ENCODE data around the gene USP30. TPM values are rescaled to one million over a fixed set of nuclear protein-coding genes. Genes with fewer than 3 reads are reported as not detected.

USP30 gene
- total and polyA plus RNA-seq, 4 experiments from 2014 or later: 6.8 to 14.2 (median 11.0) TPM

DNA sequence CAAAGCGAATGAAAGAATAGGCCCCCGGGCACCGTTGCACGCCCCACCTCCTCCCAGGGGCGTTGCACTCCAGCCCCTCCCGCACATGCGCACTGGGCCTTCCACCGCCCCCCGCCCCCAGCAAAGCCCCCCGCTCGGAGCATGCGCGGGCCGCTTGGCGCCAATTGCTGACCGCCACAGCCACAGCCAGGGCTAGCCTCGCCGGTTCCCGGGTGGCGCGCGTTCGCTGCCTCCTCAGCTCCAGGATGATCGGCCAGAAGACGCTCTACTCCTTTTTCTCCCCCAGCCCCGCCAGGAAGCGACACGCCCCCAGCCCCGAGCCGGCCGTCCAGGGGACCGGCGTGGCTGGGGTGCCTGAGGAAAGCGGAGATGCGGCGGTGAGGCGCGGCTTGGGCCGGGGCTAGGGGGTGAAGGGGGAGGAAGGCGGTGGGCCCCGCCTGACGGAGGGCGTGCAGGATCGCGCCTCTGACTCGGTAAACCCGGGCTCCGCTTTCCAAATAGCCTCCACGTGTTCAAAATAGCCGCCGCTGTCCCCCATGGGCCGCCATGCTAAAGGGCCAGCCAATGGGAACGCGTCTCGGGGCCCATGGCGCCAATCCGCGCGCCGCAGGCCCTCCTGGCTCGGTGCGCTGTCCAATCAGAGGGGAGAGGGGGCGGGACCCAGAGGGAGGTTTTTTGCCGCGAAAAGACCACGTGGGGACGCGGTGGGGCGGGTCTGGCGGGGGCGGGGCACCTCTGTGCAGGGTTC lies 45.2 kb downstream of the USP30 start, which contains the start of gene UNG:
TSS of gene UNG (plus strand) at position 163 of the 748 bp plus-strand sequence. CDS start at position 246, 83 bp downstream.
- H3K36me3 Mint-ChIP-seq: peaks cover 10 to 23% of the 10 kb centered on the region in 2 donors
- CTCF ChIA-PET (ENCODE audit: partially characterized antibody): interaction anchor here (1.1 to 3.5 kb wide), 4 partner anchors 8 to 480 kb away, joined by 3 to 33 read pairs (median 4); no protein-coding TSS in a partner anchor
- H3K4me1 Mint-ChIP-seq: peaks cover 26 to 65% (median 42%) of the 10 kb centered on the region in 4 donors
- H3K27ac Mint-ChIP-seq: peak within 1 kb of the TSS; percentile 73 to 92 (median 89)
- H3K4me1 ChIP-seq (ENCODE audit: insufficient read depth, low read length): peaks cover 41% of the 10 kb centered on the region
- H3K4me3 ChIP-seq (ENCODE audit: low read length in 2 of 2): peak within 1 kb of the TSS; percentile 81 to 87
- H3K9me3 Mint-ChIP-seq: no peaks in the 10 kb centered on the region
- no peaks in the 10 kb centered on the region for H3K9me3 ChIP-seq (ENCODE audit: control insufficient read depth in 1 of 2, low read length in 2 of 2)
- H3K27ac ChIP-seq (ENCODE audit: low read depth, low read length): peak within 1 kb of the TSS; percentile 64
- intact Hi-C loops (cut with micrococcal nuclease): loop anchor here (1.0 to 10.0 kb wide), 3 partner anchors 14 to 583 kb away; partner anchors contain the start of genes FICD and SELPLG
- H3K4me3 Mint-ChIP-seq: peak within 1 kb of the TSS; percentile 84 to 93 (median 88)
- no peaks in the 10 kb centered on the region for H3K27me3 Mint-ChIP-seq
- POLR2A ChIA-PET (ENCODE audit: partially characterized antibody): interaction anchor here (0.7 to 3.9 kb wide), 5 partner anchors 43 to 1352 kb away, joined by 3 to 11 read pairs (median 6); partner anchors contain the start of genes ARPC3, ISCU, SART3 and USP30
- no peaks in the 10 kb centered on the region for H3K27me3 ChIP-seq (ENCODE audit: insufficient read depth, low read length)
- H3K36me3 ChIP-seq (ENCODE audit: insufficient read depth, low read length): peaks cover 9% of the 10 kb centered on the region
- peak; percentile 95 to 96 (median 95) for DNase-seq

DNA sequence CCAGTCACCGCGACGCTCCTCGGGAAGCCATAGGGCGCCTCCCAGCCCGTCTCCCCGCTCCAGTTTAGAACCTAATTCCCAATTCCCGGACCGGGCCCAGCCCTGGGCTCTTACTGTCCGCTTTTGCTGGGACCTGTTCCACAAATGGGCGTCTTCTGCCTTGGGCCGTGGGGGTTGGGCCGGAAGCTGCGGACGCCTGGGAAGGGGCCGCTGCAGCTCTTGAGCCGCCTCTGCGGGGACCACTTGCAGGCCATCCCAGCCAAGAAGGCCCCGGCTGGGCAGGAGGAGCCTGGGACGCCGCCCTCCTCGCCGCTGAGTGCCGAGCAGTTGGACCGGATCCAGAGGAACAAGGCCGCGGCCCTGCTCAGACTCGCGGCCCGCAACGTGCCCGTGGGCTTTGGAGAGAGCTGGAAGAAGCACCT lies 45.8 kb downstream of the USP30 start:
- peak overlapping the region; percentile 81 to 87 for H3K4me3 ChIP-seq (ENCODE audit: low read length in 2 of 2)
- peaks cover 13 to 26% of the 10 kb centered on the region in 2 donors for H3K36me3 Mint-ChIP-seq
- no peaks in the 10 kb centered on the region for H3K27me3 ChIP-seq (ENCODE audit: insufficient read depth, low read length)
- peaks cover 10% of the 10 kb centered on the region for H3K36me3 ChIP-seq (ENCODE audit: insufficient read depth, low read length)
- no peaks in the 10 kb centered on the region for H3K9me3 Mint-ChIP-seq
- no peaks in the 10 kb centered on the region for H3K27me3 Mint-ChIP-seq
- H3K9me3 ChIP-seq (ENCODE audit: control insufficient read depth in 1 of 2, low read length in 2 of 2): no peaks in the 10 kb centered on the region
- H3K4me1 ChIP-seq (ENCODE audit: insufficient read depth, low read length): peaks cover 35% of the 10 kb centered on the region
- ChIA-PET POLR2A (ENCODE audit: partially characterized antibody) (interaction anchor here (0.7 to 3.9 kb wide), 7 partner anchors 10 to 1352 kb away, joined by 3 to 11 read pairs (median 6); partner anchors contain the start of genes ARPC3, ISCU, SART3 and USP30), CTCF (ENCODE audit: partially characterized antibody) (interaction anchor here (1.2 to 3.5 kb wide), 4 partner anchors 9 to 45 kb away, joined by 3 to 33 read pairs (median 4); partner anchors contain the start of gene USP30)
- peak overlapping the region; percentile 84 to 93 (median 88) for H3K4me3 Mint-ChIP-seq
- peaks cover 25 to 59% (median 38%) of the 10 kb centered on the region in 4 donors for H3K4me1 Mint-ChIP-seq
- intact Hi-C loops (cut with micrococcal nuclease): loop anchor here (1.0 to 10.0 kb wide), 3 partner anchors 13 to 583 kb away; partner anchors contain the start of genes FICD and SELPLG
- no peak for DNase-seq
- H3K27ac Mint-ChIP-seq: peak overlapping the region; percentile 44 to 92 (median 89)
- peak overlapping the region; percentile 64 for H3K27ac ChIP-seq (ENCODE audit: low read depth, low read length)

DNA sequence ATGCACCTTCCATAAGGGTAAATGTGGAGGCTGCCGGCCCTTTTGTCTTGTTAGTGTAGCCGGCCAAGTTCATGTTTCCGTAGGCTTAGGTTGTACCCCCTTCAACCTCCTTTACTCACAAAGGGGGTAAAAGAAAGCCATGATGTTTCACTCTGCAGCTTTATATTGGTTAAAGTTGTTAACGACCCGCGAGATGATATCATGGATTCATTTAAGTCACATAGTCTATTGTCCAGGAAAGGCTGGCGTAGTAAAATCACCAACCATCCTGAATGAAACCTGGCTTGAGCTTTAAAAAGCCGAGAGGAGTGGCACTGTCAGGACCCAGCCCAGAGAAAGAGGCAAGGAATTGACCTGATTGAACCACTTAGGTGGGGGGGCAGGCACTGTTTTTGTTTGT lies 46.3 kb downstream of the USP30 start:
- no peaks in the 10 kb centered on the region for H3K27me3 ChIP-seq (ENCODE audit: insufficient read depth, low read length)
- peak overlapping the region; percentile 81 to 87 for H3K4me3 ChIP-seq (ENCODE audit: low read length in 2 of 2)
- Mint-ChIP-seq H3K27ac (peak overlapping the region; percentile 73 to 92 (median 90)), H3K4me1 (peaks cover 22 to 55% (median 34%) of the 10 kb centered on the region in 4 donors), H3K4me3 (peak overlapping the region; percentile 84 to 93 (median 88)), H3K36me3 (peaks cover 16 to 30% of the 10 kb centered on the region in 2 donors), H3K27me3 (no peaks in the 10 kb centered on the region), H3K9me3 (no peaks in the 10 kb centered on the region)
- POLR2A ChIA-PET (ENCODE audit: partially characterized antibody): interaction anchor here (0.7 to 3.9 kb wide), 10 partner anchors 10 to 1351 kb away, joined by 3 to 11 read pairs (median 6); partner anchors contain the start of genes ARPC3, ISCU, KCTD10 and SART3
- no peak for DNase-seq
- intact Hi-C loops (cut with micrococcal nuclease): loop anchor here (1.0 to 10.0 kb wide), 3 partner anchors 13 to 584 kb away; partner anchors contain the start of genes FICD and SELPLG
- CTCF ChIA-PET (ENCODE audit: partially characterized antibody): interaction anchor here (0.6 to 3.5 kb wide), 5 partner anchors 9 to 89 kb away, joined by 3 to 33 read pairs (median 4); partner anchors contain the start of gene USP30
- peak overlapping the region; percentile 64 for H3K27ac ChIP-seq (ENCODE audit: low read depth, low read length)
- no peaks in the 10 kb centered on the region for H3K9me3 ChIP-seq (ENCODE audit: control insufficient read depth in 1 of 2, low read length in 2 of 2)
- H3K36me3 ChIP-seq (ENCODE audit: insufficient read depth, low read length): peaks cover 15% of the 10 kb centered on the region
- peaks cover 32% of the 10 kb centered on the region for H3K4me1 ChIP-seq (ENCODE audit: insufficient read depth, low read length)

DNA sequence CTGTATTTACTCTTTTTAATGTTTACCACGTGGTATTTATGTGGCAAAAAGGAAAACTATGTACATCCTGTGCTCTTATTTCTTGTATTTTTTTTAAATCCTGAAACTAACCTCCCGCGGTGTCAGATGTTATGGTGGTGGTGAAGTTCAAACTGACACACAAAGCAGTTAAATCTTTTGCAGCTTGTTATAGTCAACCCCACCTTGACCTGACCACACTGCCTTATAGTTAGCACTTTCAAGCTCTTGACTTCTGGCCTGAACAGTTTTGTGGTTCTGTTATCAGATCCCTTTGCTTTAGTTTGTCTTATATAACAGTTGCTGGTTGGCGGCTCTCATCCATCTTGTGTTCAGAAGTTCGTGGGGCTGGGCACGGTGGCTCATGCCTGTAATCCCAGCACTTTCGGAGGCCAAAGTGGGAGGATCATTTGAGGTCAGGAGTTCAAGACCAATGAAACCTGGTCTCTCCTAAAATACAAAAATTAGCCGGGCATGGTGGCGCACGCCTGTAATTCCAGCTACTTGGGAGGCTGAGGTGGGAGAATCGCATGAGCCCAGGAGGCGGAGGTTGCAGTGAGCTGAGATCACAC lies 47.1 kb downstream of the USP30 start:
- POLR2A ChIA-PET (ENCODE audit: partially characterized antibody): interaction anchor here (0.8 to 3.9 kb wide), 8 partner anchors 9 to 377 kb away, joined by 3 to 11 read pairs (median 6); partner anchors contain the start of genes KCTD10, SSH1, UBE3B and USP30
- peak in 4 of 5 donors; percentile 30 to 46 (median 38) for DNase-seq

DNA sequence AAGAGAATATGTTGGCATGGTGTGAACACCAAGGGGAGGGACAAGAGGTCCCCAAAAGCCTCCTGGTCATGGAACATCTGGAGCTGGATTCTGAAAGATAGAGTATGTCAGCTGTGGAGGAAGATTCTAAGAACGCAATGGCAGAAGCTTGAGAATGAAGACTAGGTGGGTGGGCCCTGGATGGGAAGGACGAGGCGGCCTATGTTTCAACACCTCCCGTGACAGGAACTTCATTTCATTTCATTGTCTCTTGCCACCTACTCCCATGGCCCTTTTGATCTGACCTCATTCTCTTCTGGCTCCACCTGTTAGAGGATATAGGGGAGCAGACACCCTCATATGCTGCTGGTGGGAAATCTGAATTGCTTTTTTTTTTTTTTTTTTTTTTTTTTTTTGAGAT lies 48.4 kb downstream of the USP30 start:
- Histone ChIP-seq H3K4me3 (ENCODE audit: low read length in 2 of 2) (no peak overlapping the region), H3K27ac (ENCODE audit: low read depth, low read length) (no peak overlapping the region), H3K9me3 (ENCODE audit: control insufficient read depth in 1 of 2, low read length in 2 of 2) (no peaks in the 10 kb centered on the region), H3K27me3 (ENCODE audit: insufficient read depth, low read length) (no peaks in the 10 kb centered on the region), H3K36me3 (ENCODE audit: insufficient read depth, low read length) (peaks cover 34% of the 10 kb centered on the region), H3K4me1 (ENCODE audit: insufficient read depth, low read length) (peaks cover 30% of the 10 kb centered on the region)
- H3K4me1 Mint-ChIP-seq: peaks cover 16 to 38% (median 33%) of the 10 kb centered on the region in 4 donors
- H3K36me3 Mint-ChIP-seq: peaks cover 23 to 46% of the 10 kb centered on the region in 2 donors
- intact Hi-C loops (cut with micrococcal nuclease): no loop called here
- no peaks in the 10 kb centered on the region for H3K27me3 Mint-ChIP-seq
- no peaks in the 10 kb centered on the region for H3K9me3 Mint-ChIP-seq
- peak overlapping the region in 2 of 8 donors; percentile 18 to 93 for H3K4me3 Mint-ChIP-seq
- CTCF ChIA-PET (ENCODE audit: partially characterized antibody): interaction anchor here (0.7 to 3.5 kb wide), 2 partner anchors 12 to 1422 kb away, joined by 3 to 33 read pairs; no protein-coding TSS in a partner anchor
- DNase-seq: no peak
- POLR2A ChIA-PET (ENCODE audit: partially characterized antibody): no interaction called here
- H3K27ac Mint-ChIP-seq: peak overlapping the region in 5 of 7 donors; percentile 22 to 81 (median 75)

More for the DNA sequence above, 47.1 kb downstream of the USP30 start:
- Histone ChIP-seq H3K9me3 (ENCODE audit: control insufficient read depth in 1 of 2, low read length in 2 of 2) (no peaks in the 10 kb centered on the region), H3K36me3 (ENCODE audit: insufficient read depth, low read length) (peaks cover 22% of the 10 kb centered on the region), H3K4me1 (ENCODE audit: insufficient read depth, low read length) (peaks cover 30% of the 10 kb centered on the region), H3K27ac (ENCODE audit: low read depth, low read length) (peak overlapping the region; percentile 64), H3K4me3 (ENCODE audit: low read length in 2 of 2) (peak overlapping the region in 1 of 2 donors; percentile 24), H3K27me3 (ENCODE audit: insufficient read depth, low read length) (no peaks in the 10 kb centered on the region)
- Mint-ChIP-seq H3K9me3 (no peaks in the 10 kb centered on the region), H3K4me1 (peaks cover 16 to 46% (median 30%) of the 10 kb centered on the region in 4 donors), H3K27ac (peak overlapping the region; percentile 73 to 94 (median 89)), H3K36me3 (peaks cover 16 to 36% of the 10 kb centered on the region in 2 donors), H3K4me3 (peak overlapping the region; percentile 84 to 93 (median 88)), H3K27me3 (no peaks in the 10 kb centered on the region)
- CTCF ChIA-PET (ENCODE audit: partially characterized antibody): interaction anchor here (0.6 to 3.5 kb wide), 3 partner anchors 13 to 90 kb away, joined by 3 to 33 read pairs (median 4); partner anchors contain the start of gene USP30
- intact Hi-C loops (cut with micrococcal nuclease): loop anchor here (2.0 to 10.0 kb wide), 2 partner anchors 465 to 585 kb away; partner anchors contain the start of genes FICD and SELPLG

DNA sequence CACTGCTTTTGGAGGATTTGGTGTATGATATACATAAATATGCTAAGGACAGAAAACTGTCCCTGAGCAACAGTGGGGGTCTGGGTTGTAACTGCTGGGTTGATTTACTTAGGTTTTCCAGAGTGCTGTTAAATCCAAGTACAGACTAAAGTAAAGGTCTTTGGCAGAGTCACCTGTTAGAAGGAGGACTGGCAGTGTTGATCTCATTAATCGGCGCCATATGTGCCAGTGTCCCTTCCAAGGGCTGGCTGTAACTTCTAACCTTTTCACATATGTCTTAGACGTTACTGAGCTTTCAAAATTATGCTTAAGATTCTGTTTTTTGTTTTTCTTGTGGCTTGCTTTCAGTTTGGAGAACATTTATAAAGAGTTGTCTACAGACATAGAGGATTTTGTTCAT lies 50.1 kb downstream of the USP30 start:
- POLR2A ChIA-PET (ENCODE audit: partially characterized antibody): no interaction called here

More for the DNA sequence above, 50.1 kb downstream of the USP30 start:
- intact Hi-C loops (cut with micrococcal nuclease): no loop called here
- Mint-ChIP-seq H3K27ac (peak overlapping the region in 2 of 7 donors; percentile 65 to 72), H3K4me3 (no peak overlapping the region), H3K9me3 (no peaks in the 10 kb centered on the region), H3K36me3 (peaks cover 25 to 59% of the 10 kb centered on the region in 2 donors), H3K4me1 (peaks cover 16 to 34% (median 30%) of the 10 kb centered on the region in 4 donors), H3K27me3 (no peaks in the 10 kb centered on the region)
- DNase-seq: no peak
- Histone ChIP-seq H3K36me3 (ENCODE audit: insufficient read depth, low read length) (peaks cover 38% of the 10 kb centered on the region), H3K4me3 (ENCODE audit: low read length in 2 of 2) (no peak overlapping the region), H3K27ac (ENCODE audit: low read depth, low read length) (no peak overlapping the region), H3K9me3 (ENCODE audit: control insufficient read depth in 1 of 2, low read length in 2 of 2) (no peaks in the 10 kb centered on the region), H3K27me3 (ENCODE audit: insufficient read depth, low read length) (no peaks in the 10 kb centered on the region), H3K4me1 (ENCODE audit: insufficient read depth, low read length) (peaks cover 27% of the 10 kb centered on the region)
- CTCF ChIA-PET (ENCODE audit: partially characterized antibody): interaction anchor here (0.8 to 1.4 kb wide), 3 partner anchors 8 to 152 kb away, joined by 3 to 5 read pairs (median 4); no protein-coding TSS in a partner anchor

Data from CD4-positive, alpha-beta memory T cell (primary cell).